ENCODE data around the gene RAB31. TPM values are rescaled to one million over a fixed set of nuclear protein-coding genes. Genes with fewer than 3 reads are reported as not detected.

The RAB31 gene
- total RNA-seq, 1 experiment from 2014 or later: 118 TPM

DNA sequence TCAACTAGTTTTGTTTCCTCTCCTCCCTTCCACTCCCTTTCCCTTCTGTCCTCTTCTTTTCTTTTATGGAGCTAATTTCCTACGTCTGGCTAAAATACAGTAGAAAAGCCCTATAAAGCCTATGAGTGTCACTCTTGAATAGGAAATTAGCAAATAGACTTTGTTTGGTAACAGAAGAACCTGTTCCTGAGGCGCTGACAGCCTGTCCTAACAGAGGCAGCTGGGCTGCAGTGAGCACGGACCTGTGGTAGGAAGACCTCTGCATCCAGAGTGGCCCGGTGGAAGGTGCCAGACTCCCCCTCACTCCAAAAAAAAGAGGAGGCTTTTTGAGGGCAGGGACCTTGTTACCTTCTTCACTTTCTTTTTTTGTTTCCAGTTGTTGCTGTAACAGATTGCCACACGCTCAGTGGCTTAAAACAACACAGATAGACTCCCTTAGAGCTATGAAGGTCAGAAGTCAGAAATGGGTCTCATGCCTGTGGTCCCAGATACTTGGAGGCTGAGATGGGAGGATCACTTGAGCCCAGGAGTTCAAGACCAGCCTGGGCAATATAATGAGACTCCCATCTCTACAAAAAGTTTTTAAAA lies 96.5 kb downstream of the RAB31 start:
- H3K27ac ChIP-seq (ENCODE audit: low read length): peak overlapping the region; percentile 56
- H3K36me3 ChIP-seq (ENCODE audit: control insufficient read depth, insufficient read depth, low read length): no peaks in the 10 kb centered on the region; the same call in 1 of the 2 replicates
- DNase-seq (ENCODE audit: low read depth, low spot score): no peak
- in situ Hi-C loops (cut with HindIII; ENCODE audit: low pct_unique_long_range_greater_than_20kb, low sequenced_read_pairs): no loop called here
- no TSS peak for BruUV-seq (replicated peaks)
- TF ChIP-seq, protein P1, sequence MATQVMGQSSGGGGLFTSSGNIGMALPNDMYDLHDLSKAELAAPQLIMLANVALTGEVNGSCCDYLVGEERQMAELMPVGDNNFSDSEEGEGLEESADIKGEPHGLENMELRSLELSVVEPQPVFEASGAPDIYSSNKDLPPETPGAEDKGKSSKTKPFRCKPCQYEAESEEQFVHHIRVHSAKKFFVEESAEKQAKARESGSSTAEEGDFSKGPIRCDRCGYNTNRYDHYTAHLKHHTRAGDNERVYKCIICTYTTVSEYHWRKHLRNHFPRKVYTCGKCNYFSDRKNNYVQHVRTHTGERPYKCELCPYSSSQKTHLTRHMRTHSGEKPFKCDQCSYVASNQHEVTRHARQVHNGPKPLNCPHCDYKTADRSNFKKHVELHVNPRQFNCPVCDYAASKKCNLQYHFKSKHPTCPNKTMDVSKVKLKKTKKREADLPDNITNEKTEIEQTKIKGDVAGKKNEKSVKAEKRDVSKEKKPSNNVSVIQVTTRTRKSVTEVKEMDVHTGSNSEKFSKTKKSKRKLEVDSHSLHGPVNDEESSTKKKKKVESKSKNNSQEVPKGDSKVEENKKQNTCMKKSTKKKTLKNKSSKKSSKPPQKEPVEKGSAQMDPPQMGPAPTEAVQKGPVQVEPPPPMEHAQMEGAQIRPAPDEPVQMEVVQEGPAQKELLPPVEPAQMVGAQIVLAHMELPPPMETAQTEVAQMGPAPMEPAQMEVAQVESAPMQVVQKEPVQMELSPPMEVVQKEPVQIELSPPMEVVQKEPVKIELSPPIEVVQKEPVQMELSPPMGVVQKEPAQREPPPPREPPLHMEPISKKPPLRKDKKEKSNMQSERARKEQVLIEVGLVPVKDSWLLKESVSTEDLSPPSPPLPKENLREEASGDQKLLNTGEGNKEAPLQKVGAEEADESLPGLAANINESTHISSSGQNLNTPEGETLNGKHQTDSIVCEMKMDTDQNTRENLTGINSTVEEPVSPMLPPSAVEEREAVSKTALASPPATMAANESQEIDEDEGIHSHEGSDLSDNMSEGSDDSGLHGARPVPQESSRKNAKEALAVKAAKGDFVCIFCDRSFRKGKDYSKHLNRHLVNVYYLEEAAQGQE (IDR thresholded peaks at IDR 0.05; ENCODE audit: insufficient read depth in 1 of 2, low read depth in 2 of 2, low read length in 1 of 2): no peak
- TF ChIP-seq SIN3A (IDR thresholded peaks at IDR 0.05; ENCODE audit: borderline replicate concordance, insufficient read depth, low read depth, low read length) (no peak), POLR2AphosphoS5 (IDR thresholded peaks at IDR 0.05; ENCODE audit: low read depth, low read length) (no peak), TCF7L2 (IDR thresholded peaks at IDR 0.05; ENCODE audit: low read depth, low read length) (no peak)
- TF ChIP-seq, protein P2, sequence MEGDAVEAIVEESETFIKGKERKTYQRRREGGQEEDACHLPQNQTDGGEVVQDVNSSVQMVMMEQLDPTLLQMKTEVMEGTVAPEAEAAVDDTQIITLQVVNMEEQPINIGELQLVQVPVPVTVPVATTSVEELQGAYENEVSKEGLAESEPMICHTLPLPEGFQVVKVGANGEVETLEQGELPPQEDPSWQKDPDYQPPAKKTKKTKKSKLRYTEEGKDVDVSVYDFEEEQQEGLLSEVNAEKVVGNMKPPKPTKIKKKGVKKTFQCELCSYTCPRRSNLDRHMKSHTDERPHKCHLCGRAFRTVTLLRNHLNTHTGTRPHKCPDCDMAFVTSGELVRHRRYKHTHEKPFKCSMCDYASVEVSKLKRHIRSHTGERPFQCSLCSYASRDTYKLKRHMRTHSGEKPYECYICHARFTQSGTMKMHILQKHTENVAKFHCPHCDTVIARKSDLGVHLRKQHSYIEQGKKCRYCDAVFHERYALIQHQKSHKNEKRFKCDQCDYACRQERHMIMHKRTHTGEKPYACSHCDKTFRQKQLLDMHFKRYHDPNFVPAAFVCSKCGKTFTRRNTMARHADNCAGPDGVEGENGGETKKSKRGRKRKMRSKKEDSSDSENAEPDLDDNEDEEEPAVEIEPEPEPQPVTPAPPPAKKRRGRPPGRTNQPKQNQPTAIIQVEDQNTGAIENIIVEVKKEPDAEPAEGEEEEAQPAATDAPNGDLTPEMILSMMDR (IDR thresholded peaks at IDR 0.05): no peak
- intact Hi-C loops (cut with micrococcal nuclease; ENCODE audit: unreplicated experiment): no loop called here
- H3K27me3 ChIP-seq (ENCODE audit: control insufficient read depth, insufficient read depth, low read length): no peaks in the 10 kb centered on the region
- peaks cover 47% of the 10 kb centered on the region for H3K4me1 ChIP-seq (ENCODE audit: control insufficient read depth, insufficient read depth, low read length)
- ChIA-PET CTCF (no interaction called here), POLR2A (no interaction called here)
- H3K4me3 ChIP-seq (ENCODE audit: low read depth in 2 of 2, low read length in 2 of 2): no peak overlapping the region
- ATAC-seq: no peak
- H3K9me3 ChIP-seq (ENCODE audit: control insufficient read depth, insufficient read depth, low read depth, low read length): no peaks in the 10 kb centered on the region

GRCh38 chr18:9806905-9807304 lies 98.8 kb downstream of the RAB31 start:
- Histone ChIP-seq H3K4me3 (ENCODE audit: low read depth in 2 of 2, low read length in 2 of 2) (no peak overlapping the region), H3K36me3 (ENCODE audit: control insufficient read depth, insufficient read depth, low read length) (no peaks in the 10 kb centered on the region), H3K27ac (ENCODE audit: low read length) (peak overlapping the region; percentile 74; the same call in 1 of the 2 replicates), H3K27me3 (ENCODE audit: control insufficient read depth, insufficient read depth, low read length) (no peaks in the 10 kb centered on the region), H3K4me1 (ENCODE audit: control insufficient read depth, insufficient read depth, low read length) (peaks cover 58% of the 10 kb centered on the region), H3K9me3 (ENCODE audit: control insufficient read depth, insufficient read depth, low read depth, low read length) (no peaks in the 10 kb centered on the region)
- CTCF ChIA-PET: no interaction called here
- TF ChIP-seq, protein P1 (IDR thresholded peaks at IDR 0.05; ENCODE audit: insufficient read depth in 1 of 2, low read depth in 2 of 2, low read length in 1 of 2): no peak
- TF ChIP-seq SIN3A (IDR thresholded peaks at IDR 0.05; ENCODE audit: borderline replicate concordance, insufficient read depth, low read depth, low read length): no peak
- TF ChIP-seq POLR2AphosphoS5 (IDR thresholded peaks at IDR 0.05; ENCODE audit: low read depth, low read length): no peak
- TF ChIP-seq, protein P2 (IDR thresholded peaks at IDR 0.05): no peak
- no peak for TF ChIP-seq TCF7L2 (IDR thresholded peaks at IDR 0.05; ENCODE audit: low read depth, low read length)
- DNase-seq (ENCODE audit: low read depth, low spot score) (no peak), ATAC-seq (no peak)
- POLR2A ChIA-PET: no interaction called here
- in situ Hi-C loops (cut with HindIII; ENCODE audit: low pct_unique_long_range_greater_than_20kb, low sequenced_read_pairs): no loop called here
- intact Hi-C loops (cut with micrococcal nuclease; ENCODE audit: unreplicated experiment): no loop called here
- BruUV-seq (replicated peaks): no TSS peak
